Measurements from ENCODE around the gene SH3PXD2A.
A peak's percentile ranks its signal among the peaks of the same experiment; 100 is the strongest.

Gene SH3PXD2A

GRCh38 chr10:103758294-103758681 is 97.1 kb downstream of the SH3PXD2A start:
- H3K79me2 ChIP-seq (ENCODE audit: insufficient read depth, low read length) = no peaks in the 10 kb centered on the region
- peaks cover 19% of the 10 kb centered on the region for H4K20me1 ChIP-seq (ENCODE audit: insufficient read depth, low read length)
- H3K9ac ChIP-seq (ENCODE audit: low read depth, low read length) = no peak overlapping the region
- peaks cover 20% of the 10 kb centered on the region for H3K27me3 ChIP-seq (ENCODE audit: insufficient read depth, low read length, poor library complexity)
- no peaks in the 10 kb centered on the region for H3K9me3 ChIP-seq (ENCODE audit: insufficient read depth, low read length, severe bottlenecking)
- DNase-seq = no peak
- no peak overlapping the region for H3K4me2 ChIP-seq (ENCODE audit: insufficient read depth, low read length)
- no peak overlapping the region for H3K27ac ChIP-seq (ENCODE audit: low read length)
- H3K4me1 ChIP-seq (ENCODE audit: insufficient read depth, low read length) = peaks cover 17% of the 10 kb centered on the region
- no peak for ATAC-seq (ENCODE audit: insufficient read depth, low read depth)
- no peak overlapping the region for H2AFZ ChIP-seq (ENCODE audit: low read depth, low read length)
- TF ChIP-seq CTCF (IDR thresholded peaks at IDR 0.05; ENCODE audit: borderline replicate concordance, extremely low read depth, low read length, poor library complexity, severe bottlenecking) = no peak
- no peak for TF ChIP-seq EZH2 (IDR thresholded peaks at IDR 0.05; ENCODE audit: borderline replicate concordance, low read depth, low read length, severe bottlenecking)
- H3K4me3 ChIP-seq (ENCODE audit: low read depth in 1 of 2, low read length in 2 of 2) = no peak overlapping the region
- no peaks in the 10 kb centered on the region for H3K36me3 ChIP-seq (ENCODE audit: insufficient read depth, low read length)

DNA sequence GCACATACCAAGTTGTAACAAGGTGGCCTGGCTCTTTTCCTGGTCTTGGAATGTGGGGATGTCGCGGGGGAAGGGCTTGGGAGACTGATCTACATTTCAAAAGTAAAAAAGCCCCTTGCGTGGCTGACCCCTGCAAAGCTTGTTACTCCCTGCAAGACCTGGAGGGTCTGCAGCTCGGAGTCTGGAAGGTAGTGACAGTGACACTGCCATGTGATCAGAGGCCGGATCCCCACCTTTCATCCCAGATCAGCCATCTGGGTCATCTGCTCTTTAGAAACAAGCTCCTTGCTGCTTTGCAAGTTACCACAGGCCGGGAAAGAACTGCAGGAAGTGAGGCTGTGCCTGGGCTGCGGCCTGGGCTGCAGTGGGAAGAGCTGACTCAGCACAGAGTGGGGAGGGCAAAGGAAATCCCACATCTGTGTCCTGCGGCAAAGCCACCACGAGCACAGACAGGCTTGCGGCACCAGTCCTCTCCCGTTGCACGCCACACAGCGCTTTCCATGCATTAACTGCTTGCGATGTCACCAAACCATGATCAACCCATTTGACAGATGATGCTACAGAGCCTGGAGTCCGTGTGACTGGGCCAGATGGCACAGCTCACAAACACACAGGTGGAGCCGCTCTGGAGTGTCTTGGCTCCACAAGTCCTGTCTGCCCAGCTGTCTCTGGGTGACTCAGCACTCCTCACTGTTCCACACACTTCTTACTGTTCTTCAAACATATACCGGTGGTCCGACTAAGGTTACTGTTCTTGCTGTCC is 97.7 kb downstream of the SH3PXD2A start:
- Histone ChIP-seq H3K4me1 (ENCODE audit: insufficient read depth, low read length) (peaks cover 12% of the 10 kb centered on the region), H3K79me2 (ENCODE audit: insufficient read depth, low read length) (no peaks in the 10 kb centered on the region), H4K20me1 (ENCODE audit: insufficient read depth, low read length) (peaks cover 19% of the 10 kb centered on the region), H3K27ac (ENCODE audit: low read length) (no peak overlapping the region), H3K4me2 (ENCODE audit: insufficient read depth, low read length) (0 out of 2 replicates have a peak overlapping the region, but pooled peaks have one; percentile 20), H3K4me3 (ENCODE audit: low read depth in 1 of 2, low read length in 2 of 2) (no peak overlapping the region), H3K27me3 (ENCODE audit: insufficient read depth, low read length, poor library complexity) (peaks cover 20% of the 10 kb centered on the region), H2AFZ (ENCODE audit: low read depth, low read length) (no peak overlapping the region), H3K9ac (ENCODE audit: low read depth, low read length) (no peak overlapping the region), H3K36me3 (ENCODE audit: insufficient read depth, low read length) (no peaks in the 10 kb centered on the region), H3K9me3 (ENCODE audit: insufficient read depth, low read length, severe bottlenecking) (no peaks in the 10 kb centered on the region)
- ATAC-seq (ENCODE audit: insufficient read depth, low read depth) (peak; percentile 91), DNase-seq (peak; percentile 73)
- TF ChIP-seq CTCF (IDR thresholded peaks at IDR 0.05; ENCODE audit: borderline replicate concordance, extremely low read depth, low read length, poor library complexity, severe bottlenecking) (no peak), EZH2 (IDR thresholded peaks at IDR 0.05; ENCODE audit: borderline replicate concordance, low read depth, low read length, severe bottlenecking) (no peak)

- DNase-seq = no peak
- H3K36me3 ChIP-seq (ENCODE audit: insufficient read depth, low read length) = no peaks in the 10 kb centered on the region
Measured at GRCh38 chr10:103756277-103756869, 99.0 kb downstream of the SH3PXD2A start.

More at GRCh38 chr10:103756277-103756869, 99.0 kb downstream of the SH3PXD2A start:
- H3K9me3 ChIP-seq (ENCODE audit: insufficient read depth, low read length, severe bottlenecking) = no peaks in the 10 kb centered on the region
- peaks cover 10% of the 10 kb centered on the region for H3K4me1 ChIP-seq (ENCODE audit: insufficient read depth, low read length)
- TF ChIP-seq EZH2 (IDR thresholded peaks at IDR 0.05; ENCODE audit: borderline replicate concordance, low read depth, low read length, severe bottlenecking) = no peak
- TF ChIP-seq CTCF (IDR thresholded peaks at IDR 0.05; ENCODE audit: borderline replicate concordance, extremely low read depth, low read length, poor library complexity, severe bottlenecking) = no peak
- H3K4me2 ChIP-seq (ENCODE audit: insufficient read depth, low read length) = no peak overlapping the region
- ATAC-seq (ENCODE audit: insufficient read depth, low read depth) = no peak
- no peak overlapping the region for H2AFZ ChIP-seq (ENCODE audit: low read depth, low read length)
- H3K79me2 ChIP-seq (ENCODE audit: insufficient read depth, low read length) = no peaks in the 10 kb centered on the region
- peaks cover 19% of the 10 kb centered on the region for H4K20me1 ChIP-seq (ENCODE audit: insufficient read depth, low read length)
- H3K27me3 ChIP-seq (ENCODE audit: insufficient read depth, low read length, poor library complexity) = peaks cover 20% of the 10 kb centered on the region
- no peak overlapping the region for H3K9ac ChIP-seq (ENCODE audit: low read depth, low read length)
- H3K4me3 ChIP-seq (ENCODE audit: low read depth in 1 of 2, low read length in 2 of 2) = no peak overlapping the region
- H3K27ac ChIP-seq (ENCODE audit: low read length) = no peak overlapping the region

Measured in DND-41 (cell line).